B cell (primary cell): Measurements from ENCODE around the gene CIT. TPM values are rescaled to one million over a fixed set of nuclear protein-coding genes. Genes with fewer than 3 reads are reported as not detected.

Experiments
- ATAC-seq: fragments of 200-7000 bp; cut with Tn5 transposase; one replicate; pipeline ENCODE4 v1.10.0; 2021; ENCODE audit warnings: low read depth, mild to moderate bottlenecking, moderate number of reproducible peaks, moderate library complexity
- CTCF ChIA-PET: fragments of 350-600 bp; sonication (Branson Sonifier 250); formaldehyde crosslinking; loops from one replicate; lab custom pipeline; 2021; ENCODE audit warnings: antibody characterized with exemption, inconsistent platforms; lab: Charles Lee
- POLR2A ChIA-PET: fragments of 350-600 bp; sonication (Branson Sonifier 250); formaldehyde crosslinking; loops from one replicate; lab custom pipeline; 2021; ENCODE audit warnings: antibody characterized with exemption; lab: Charles Lee
- DNase-seq: peaks from one replicate; pipeline ENCODE4 v3.0.0; 2013
- H2AFZ ChIP-seq: 2 replicates; pipeline ENCODE4 v1.6.1; 2012; ENCODE audit warnings: mild to moderate bottlenecking, low read depth, low read length; ENCODE audit not compliant: insufficient read depth, poor library complexity, severe bottlenecking
- H3K27ac ChIP-seq, 2 donors: 1 replicate in 1 of 2; 2 replicates in 1 of 2; pipeline ENCODE4 v1.5.1; 2012 to 2013; ENCODE audit warnings: low read length in 2 of 2, mild to moderate bottlenecking in 2 of 2, moderate library complexity in 1 of 2
- H3K27me3 ChIP-seq, 4 experiments: fragments of 200-600 bp in 1 of 4; sonication (generic) in 1 of 4; replicated peaks in 1 of 4; 1 replicate in 2 of 4; 2 replicates in 2 of 4; pipeline versions ENCODE4 v1.6.1 to v1.7.0; 2013 to 2016; ENCODE audit warnings: low read length in 3 of 4, mild to moderate bottlenecking in 2 of 4, mixed read lengths in 1 of 4, moderate library complexity in 1 of 4; ENCODE audit not compliant: insufficient read depth in 4 of 4, control insufficient read depth in 3 of 4; ENCODE audit errors: control extremely low read depth in 1 of 4
- H3K36me3 ChIP-seq, 2 experiments: replicated peaks in 1 of 2; 1 replicate in 1 of 2; 2 replicates in 1 of 2; pipeline versions ENCODE4 v1.6.1 to v1.7.1; 2013; ENCODE audit warnings: low read length in 1 of 2; ENCODE audit not compliant: insufficient read depth in 2 of 2, control insufficient read depth in 1 of 2; ENCODE audit errors: control extremely low read depth in 1 of 2, extremely low read depth in 1 of 2
- H3K4me1 ChIP-seq, 2 donors: fragments of 200-600 bp in 1 of 2; sonication (generic) in 1 of 2; 1 replicate in 1 of 2; 2 replicates in 1 of 2; pipeline versions ENCODE4 v1.5.1 to v1.6.1; 2013 to 2017; ENCODE audit warnings: low read length in 2 of 2; ENCODE audit not compliant: control insufficient read depth in 2 of 2, insufficient read depth in 2 of 2
- H3K4me2 ChIP-seq: replicated peaks from 2 replicates; pipeline ENCODE3; 2012; ENCODE audit warnings: mild to moderate bottlenecking, low read depth, low read length; ENCODE audit not compliant: poor library complexity, severe bottlenecking
- H3K4me3 ChIP-seq, 5 experiments: fragments of 200-600 bp in 1 of 5; sonication (generic) in 1 of 5; 1 replicate in 3 of 5; 2 replicates in 2 of 5; pipeline versions ENCODE4 v1.5.1 to v1.7.0; 2011 to 2016; ENCODE audit warnings: low read length in 4 of 5, mild to moderate bottlenecking in 4 of 5, low read depth in 2 of 5, control low read depth in 1 of 5, moderate library complexity in 1 of 5; ENCODE audit not compliant: insufficient read depth in 1 of 5; ENCODE audit errors: control extremely low read depth in 1 of 5, extremely low read depth in 1 of 5
- H3K79me2 ChIP-seq: fragments of 200-600 bp; sonication (generic); one replicate; pipeline ENCODE4 v1.6.0; 2016; ENCODE audit warnings: low read length; ENCODE audit not compliant: control insufficient read depth, insufficient read depth
- H3K9ac ChIP-seq: fragments of 200-600 bp; sonication (generic); 2 replicates; pipeline ENCODE4 v1.6.1; 2017; ENCODE audit warnings: mild to moderate bottlenecking, low read length, moderate library complexity
- H3K9me3 ChIP-seq, 3 donors: one replicate each; pipeline versions ENCODE4 v1.6.1 to v1.7.1; 2013; ENCODE audit warnings: low read length in 2 of 3; ENCODE audit not compliant: control insufficient read depth in 2 of 3, insufficient read depth in 1 of 3; ENCODE audit errors: control extremely low read depth in 1 of 3
- H4K20me1 ChIP-seq: 2 replicates; pipeline ENCODE4 v1.6.0; 2012; ENCODE audit warnings: mild to moderate bottlenecking, low read length; ENCODE audit not compliant: insufficient read depth, control insufficient read depth, poor library complexity, severe bottlenecking
- H3K27ac Mint-ChIP-seq: one replicate; pipeline ENCODE4 v1.8.0; 2021; ENCODE audit warnings: mixed read lengths
- H3K27me3 Mint-ChIP-seq: one replicate; pipeline ENCODE4 v1.8.0; 2021; ENCODE audit warnings: mixed read lengths
- H3K4me1 Mint-ChIP-seq: one replicate; pipeline ENCODE4 v1.8.0; 2021; ENCODE audit warnings: mixed read lengths
- H3K4me3 Mint-ChIP-seq: one replicate; pipeline ENCODE4 v1.8.0; 2021; ENCODE audit warnings: mixed read lengths
- H3K9me3 Mint-ChIP-seq: one replicate; pipeline ENCODE4 v1.8.0; 2022; ENCODE audit warnings: mixed read lengths; ENCODE audit not compliant: insufficient read depth
- CTCF ChIP-seq: fragments of 200-600 bp; IDR thresholded peaks from one replicate; pipeline ENCODE4 v1.8.0; 2022; ENCODE audit warnings: antibody characterized with exemption, mild to moderate bottlenecking
- EZH2 ChIP-seq: IDR thresholded peaks from 2 replicates; pipeline ENCODE4 v1.6.1; 2012; ENCODE audit warnings: borderline replicate concordance, low read depth, mild to moderate bottlenecking, moderate library complexity, low read length; ENCODE audit not compliant: insufficient read depth, poor library complexity, severe bottlenecking
- WGBS: methylation state at CpG from one replicate; pipeline ENCODE4 v1.1.5; 2013; ENCODE audit warnings: missing lambda C conversion rate; ENCODE audit not compliant: insufficient coverage; 5-methylcytosine and 5-hydroxymethylcytosine counted together
- intact Hi-C: fragments of 100-400 bp; cut with micrococcal nuclease; formaldehyde crosslinking; loops from one replicate; pipeline ENCODE4 v1.10.0; 2022
- polyA plus RNA-seq: library from polyadenylated mRNA; depleted of rRNA; stranded (reverse); fragments of >200 nt; gene quantifications from 2 replicates; pipeline ENCODE4 v1.2.3, GENCODE V29; 2012
- total RNA-seq, 2 donors: library from RNA; stranded (reverse); fragments of 120-200 nt in 1 of 2; gene quantifications; 1 replicate in 1 of 2; 2 replicates in 1 of 2; pipeline versions ENCODE4 v1.2.3 to v1.2.4, GENCODE V29; 2013 to 2022

Gene CIT
- total and polyA plus RNA-seq, 2 donors (not counting 1 experiment from before 2014, with no cell fraction given): 1.4 to 6.1 TPM

GRCh38 chr12:119925269-119925668 lies 48.1 kb upstream of the CIT start:
- Mint-ChIP-seq H3K27ac (no peak overlapping the region), H3K9me3 (no peaks in the 10 kb centered on the region), H3K4me1 (no peaks in the 10 kb centered on the region), H3K4me3 (no peak overlapping the region), H3K27me3 (peaks cover 14% of the 10 kb centered on the region)
- ATAC-seq: no peak
- CTCF ChIA-PET: no interaction called here
- Histone ChIP-seq H2AFZ (no peak overlapping the region), H3K79me2 (no peaks in the 10 kb centered on the region), H3K27me3 (peaks cover 0 to 4% (median under 1%) of the 10 kb centered on the region in 4 experiments), H3K27ac (no peak overlapping the region), H3K9me3 (no peaks in the 10 kb centered on the region), H3K4me3 (no peak overlapping the region), H3K4me1 (no peaks in the 10 kb centered on the region), H3K9ac (no peak overlapping the region), H3K4me2 (no peak overlapping the region), H4K20me1 (no peaks in the 10 kb centered on the region), H3K36me3 (no peaks in the 10 kb centered on the region)
- POLR2A ChIA-PET: no interaction called here
- TF ChIP-seq EZH2 (no peak), CTCF (no peak)
- intact Hi-C loops: no loop called here
- no peak for DNase-seq

GRCh38 chr12:119920064-119920463 lies 42.9 kb upstream of the CIT start:
- H3K4me3 Mint-ChIP-seq: no peak overlapping the region
- TF ChIP-seq EZH2: no peak
- TF ChIP-seq CTCF: no peak

More at GRCh38 chr12:119920064-119920463, 42.9 kb upstream of the CIT start:
- intact Hi-C loops: no loop called here
- ChIA-PET POLR2A (no interaction called here), CTCF (no interaction called here)
- Histone ChIP-seq H3K9ac (no peak overlapping the region), H3K4me3 (no peak overlapping the region), H3K79me2 (no peaks in the 10 kb centered on the region), H4K20me1 (no peaks in the 10 kb centered on the region), H2AFZ (no peak overlapping the region), H3K9me3 (no peaks in the 10 kb centered on the region), H3K4me2 (no peak overlapping the region), H3K27ac (no peak overlapping the region), H3K4me1 (no peaks in the 10 kb centered on the region), H3K36me3 (no peaks in the 10 kb centered on the region), H3K27me3 (peaks cover 0 to 7% (median 2%) of the 10 kb centered on the region in 4 experiments)
- WGBS: 93% methylated on average over 5 of the region's 6 CpGs
- Mint-ChIP-seq H3K9me3 (no peaks in the 10 kb centered on the region), H3K27me3 (peaks cover 21% of the 10 kb centered on the region), H3K27ac (no peak overlapping the region), H3K4me1 (no peaks in the 10 kb centered on the region)
- no peak for DNase-seq
- no peak for ATAC-seq
